ENCODE measurements around the gene PIMREG.

Gene PIMREG

GRCh38 chr17:6415616-6416015 lies 28.6 kb upstream of the PIMREG start:
- no peak for DNase-seq (ENCODE audit: low read depth)
- no peak overlapping the region for H3K4me3 ChIP-seq (ENCODE audit: low read depth, low read length)
- TF ChIP-seq, protein P1, sequence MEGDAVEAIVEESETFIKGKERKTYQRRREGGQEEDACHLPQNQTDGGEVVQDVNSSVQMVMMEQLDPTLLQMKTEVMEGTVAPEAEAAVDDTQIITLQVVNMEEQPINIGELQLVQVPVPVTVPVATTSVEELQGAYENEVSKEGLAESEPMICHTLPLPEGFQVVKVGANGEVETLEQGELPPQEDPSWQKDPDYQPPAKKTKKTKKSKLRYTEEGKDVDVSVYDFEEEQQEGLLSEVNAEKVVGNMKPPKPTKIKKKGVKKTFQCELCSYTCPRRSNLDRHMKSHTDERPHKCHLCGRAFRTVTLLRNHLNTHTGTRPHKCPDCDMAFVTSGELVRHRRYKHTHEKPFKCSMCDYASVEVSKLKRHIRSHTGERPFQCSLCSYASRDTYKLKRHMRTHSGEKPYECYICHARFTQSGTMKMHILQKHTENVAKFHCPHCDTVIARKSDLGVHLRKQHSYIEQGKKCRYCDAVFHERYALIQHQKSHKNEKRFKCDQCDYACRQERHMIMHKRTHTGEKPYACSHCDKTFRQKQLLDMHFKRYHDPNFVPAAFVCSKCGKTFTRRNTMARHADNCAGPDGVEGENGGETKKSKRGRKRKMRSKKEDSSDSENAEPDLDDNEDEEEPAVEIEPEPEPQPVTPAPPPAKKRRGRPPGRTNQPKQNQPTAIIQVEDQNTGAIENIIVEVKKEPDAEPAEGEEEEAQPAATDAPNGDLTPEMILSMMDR (IDR thresholded peaks at IDR 0.05; ENCODE audit: low read depth, low read length): no peak
- TF ChIP-seq, protein P2, sequence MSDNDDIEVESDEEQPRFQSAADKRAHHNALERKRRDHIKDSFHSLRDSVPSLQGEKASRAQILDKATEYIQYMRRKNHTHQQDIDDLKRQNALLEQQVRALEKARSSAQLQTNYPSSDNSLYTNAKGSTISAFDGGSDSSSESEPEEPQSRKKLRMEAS (IDR thresholded peaks at IDR 0.05; ENCODE audit: low read depth, low read length): no peak
- TF ChIP-seq POLR2A (IDR thresholded peaks at IDR 0.05; ENCODE audit: extremely low read depth, insufficient read length) (no peak), MYC (IDR thresholded peaks at IDR 0.05; ENCODE audit: low read depth, low read length) (no peak)

GRCh38 chr17:6420173-6420641 lies 24.0 kb upstream of the PIMREG start:
- peak; percentile 39 for DNase-seq (ENCODE audit: low read depth)
- H3K4me3 ChIP-seq (ENCODE audit: low read depth, low read length): no peak overlapping the region
- TF ChIP-seq MYC (IDR thresholded peaks at IDR 0.05; ENCODE audit: low read depth, low read length): no peak
- TF ChIP-seq, protein P1 (IDR thresholded peaks at IDR 0.05; ENCODE audit: low read depth, low read length): peak; percentile 33

DNA sequence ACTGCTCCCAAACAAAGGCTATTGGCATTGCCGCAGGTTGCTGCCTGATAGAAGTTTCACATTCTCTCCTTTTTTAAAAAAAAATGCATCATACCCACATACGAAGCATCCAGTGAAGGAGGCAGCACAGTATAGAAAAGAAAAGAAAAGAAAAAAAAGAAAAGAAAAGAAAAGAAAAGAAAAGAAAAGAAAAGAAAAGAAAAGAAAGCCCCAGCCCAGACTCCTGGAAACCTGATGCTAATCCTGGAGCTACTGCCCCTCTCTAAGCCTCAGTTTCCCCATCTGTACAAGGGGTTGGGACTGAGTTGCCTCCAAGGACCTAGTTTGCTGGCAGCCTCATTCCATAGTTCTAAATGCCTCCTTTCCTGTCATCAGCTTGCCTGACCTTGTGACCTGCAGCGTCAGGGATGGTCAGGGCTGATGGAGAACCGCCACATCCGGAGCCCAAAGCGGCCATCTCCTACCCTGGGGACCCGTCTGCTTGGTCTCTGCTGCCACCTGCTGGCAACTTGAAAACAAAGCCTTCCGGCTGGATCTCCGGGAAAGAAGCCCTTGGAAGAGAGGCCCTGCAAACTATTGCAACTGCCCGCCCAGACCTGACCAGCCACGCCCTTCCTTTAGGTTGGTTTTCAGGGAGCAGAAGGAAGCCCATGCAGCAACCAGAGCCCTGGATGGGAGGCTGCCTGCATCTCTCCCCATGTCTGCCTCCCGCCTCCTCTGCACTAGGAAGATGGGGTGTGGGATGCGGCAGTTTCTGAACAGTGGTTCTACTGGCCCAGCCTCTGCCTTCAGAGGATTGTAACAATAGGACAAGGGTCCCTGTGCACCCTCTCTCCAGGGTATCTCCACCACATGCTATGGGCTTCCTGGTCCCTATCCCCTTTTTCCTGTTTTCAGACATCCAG lies 22.3 kb upstream of the PIMREG start:
- TF ChIP-seq, protein P1 (IDR thresholded peaks at IDR 0.05; ENCODE audit: low read depth, low read length): peak; percentile 59
- TF ChIP-seq, protein P2 (IDR thresholded peaks at IDR 0.05; ENCODE audit: low read depth, low read length): no peak
- TF ChIP-seq POLR2A (IDR thresholded peaks at IDR 0.05; ENCODE audit: extremely low read depth, insufficient read length) (no peak), MYC (IDR thresholded peaks at IDR 0.05; ENCODE audit: low read depth, low read length) (no peak)
- no peak overlapping the region for H3K4me3 ChIP-seq (ENCODE audit: low read depth, low read length)
- DNase-seq (ENCODE audit: low read depth): peak; percentile 70

DNA sequence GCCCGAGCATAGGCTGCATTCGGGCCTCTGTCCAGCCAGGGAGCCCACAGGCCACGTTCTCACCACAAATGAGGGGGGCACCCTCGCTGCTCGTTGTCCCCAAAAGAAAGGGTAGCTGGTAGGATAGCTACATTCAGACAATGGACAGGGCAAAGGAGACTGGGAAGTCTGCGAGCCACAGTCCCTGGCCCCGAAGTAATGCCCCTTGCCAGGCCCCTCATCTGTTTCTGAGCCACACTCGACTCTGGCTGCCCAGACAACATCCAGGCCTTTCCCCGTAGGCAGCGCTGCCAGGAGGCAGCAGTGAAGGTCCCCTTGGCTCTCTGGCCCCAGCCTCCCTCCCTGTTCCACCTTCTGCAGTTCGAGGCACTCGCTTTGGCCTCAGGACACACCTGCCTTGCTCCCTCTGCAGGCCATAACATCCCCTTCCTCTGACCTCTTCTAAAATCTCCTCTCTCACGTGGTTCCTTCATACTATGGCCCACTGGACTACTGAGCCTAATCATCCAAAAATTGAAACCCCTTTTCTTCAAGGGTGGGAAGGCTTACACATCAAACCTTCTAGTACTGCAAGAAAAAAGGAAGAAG lies 21.5 kb upstream of the PIMREG start:
- DNase-seq (ENCODE audit: low read depth): no peak
- TF ChIP-seq, protein P1 (IDR thresholded peaks at IDR 0.05; ENCODE audit: low read depth, low read length): no peak
- no peak overlapping the region for H3K4me3 ChIP-seq (ENCODE audit: low read depth, low read length)

GRCh38 chr17:6423931-6424330 lies 20.3 kb upstream of the PIMREG start:
- TF ChIP-seq MYC (IDR thresholded peaks at IDR 0.05; ENCODE audit: low read depth, low read length): no peak
- TF ChIP-seq POLR2A (IDR thresholded peaks at IDR 0.05; ENCODE audit: extremely low read depth, insufficient read length): no peak
- TF ChIP-seq, protein P1 (IDR thresholded peaks at IDR 0.05; ENCODE audit: low read depth, low read length): no peak
- TF ChIP-seq, protein P2 (IDR thresholded peaks at IDR 0.05; ENCODE audit: low read depth, low read length): no peak
- no peak for DNase-seq (ENCODE audit: low read depth)
- H3K4me3 ChIP-seq (ENCODE audit: low read depth, low read length): no peak overlapping the region

All from NB4 (cell line).